Endothelial cell of umbilical vein (primary cell): Measurements from ENCODE around the gene CPSF3. TPM values are rescaled to one million over a fixed set of nuclear protein-coding genes. Genes with fewer than 3 reads are reported as not detected.

Experiments
- BruUV-seq: library from RNA; stranded (reverse); fragments of 400-500 nt; replicated peaks from 2 replicates; lab custom pipeline; 2021; lab: Mats Ljungman, UMichigan
- CTCF ChIA-PET: fragments of 300-600, 350-600 bp; sonication (Branson Sonifier 250); formaldehyde crosslinking; loops from one replicate; lab custom pipeline; 2021; ENCODE audit warnings: antibody characterized with exemption, inconsistent platforms; lab: Charles Lee
- POLR2A ChIA-PET: fragments of 300-600, 350-600 bp; sonication (Branson Sonifier 250); formaldehyde crosslinking; loops from one replicate; lab custom pipeline; 2021; ENCODE audit warnings: antibody characterized with exemption, inconsistent platforms; lab: Charles Lee
- DNase-seq: peaks from one replicate; pipeline ENCODE4 v3.0.0-alpha.2; 2011; ENCODE audit warnings: low read depth, low spot score
- FAIRE-seq: peaks from 2 replicates; lab custom pipeline; 2011; peaks lifted over from hg19 to GRCh38; lab: Jason Lieb, UNC
- H2AFZ ChIP-seq: 2 replicates; pipeline ENCODE4 v1.6.0; 2012; ENCODE audit warnings: low read depth, low read length, control low read depth, inconsistent platforms
- H3K27ac ChIP-seq: 2 replicates; pipeline ENCODE4 v1.5.1; 2011; ENCODE audit warnings: low read depth, mild to moderate bottlenecking, control low read depth, low read length, moderate library complexity; ENCODE audit not compliant: insufficient read depth
- H3K27me3 ChIP-seq, 2 experiments: 2 replicates each; pipeline versions ENCODE4 v1.6.0 to v1.6.1; 2011; ENCODE audit warnings: low read length in 2 of 2, mixed read lengths in 1 of 2; ENCODE audit not compliant: control insufficient read depth in 2 of 2, insufficient read depth in 2 of 2
- H3K36me3 ChIP-seq, 2 experiments: 2 replicates in 1 of 2; 3 replicates in 1 of 2; pipeline ENCODE4 v1.5.1; 2011; ENCODE audit warnings: low read length in 2 of 2, mild to moderate bottlenecking in 1 of 2, moderate library complexity in 1 of 2; ENCODE audit not compliant: control insufficient read depth in 2 of 2, insufficient read depth in 2 of 2; ENCODE audit errors: extremely low read depth in 1 of 2
- H3K4me1 ChIP-seq: 3 replicates; pipeline ENCODE4 v1.5.1; 2011; ENCODE audit warnings: mild to moderate bottlenecking, low read length; ENCODE audit not compliant: control insufficient read depth, insufficient read depth; ENCODE audit errors: extremely low read depth
- H3K4me2 ChIP-seq: 2 replicates; pipeline ENCODE4 v1.6.1; 2011; ENCODE audit warnings: low read length, control low read depth, mixed read lengths; ENCODE audit not compliant: insufficient read depth
- H3K4me3 ChIP-seq, 3 experiments: fragments of 200-600 bp in 1 of 3; sonication (generic), shearing (Covaris generic) in 1 of 3; replicated peaks in 1 of 3; 2 replicates each; pipeline ENCODE4 v1.5.1; 2011 to 2016; ENCODE audit warnings: control low read depth in 3 of 3, low read length in 3 of 3, mild to moderate bottlenecking in 2 of 3, inconsistent platforms in 1 of 3, low read depth in 1 of 3, moderate library complexity in 1 of 3; ENCODE audit not compliant: insufficient read depth in 1 of 3
- H3K79me2 ChIP-seq: 2 replicates; pipeline ENCODE4 v1.6.0; 2012; ENCODE audit warnings: low read length, inconsistent platforms; ENCODE audit not compliant: control insufficient read depth, insufficient read depth
- H3K9ac ChIP-seq: replicated peaks from 2 replicates; pipeline ENCODE3; 2011; ENCODE audit warnings: low read length, control low read depth; ENCODE audit not compliant: insufficient read depth; ENCODE audit errors: extremely low read depth
- H3K9me1 ChIP-seq: replicated peaks from 3 replicates; pipeline ENCODE4 v1.6.0; 2011; ENCODE audit warnings: mild to moderate bottlenecking, low read length; ENCODE audit not compliant: control insufficient read depth, insufficient read depth; ENCODE audit errors: extremely low read depth
- H3K9me3 ChIP-seq: replicated peaks from 2 replicates; pipeline ENCODE4 v1.5.1; 2012; ENCODE audit warnings: low read length, inconsistent platforms; ENCODE audit not compliant: control insufficient read depth, insufficient read depth
- H4K20me1 ChIP-seq: replicated peaks from 2 replicates; pipeline ENCODE3; 2011; ENCODE audit warnings: mild to moderate bottlenecking, low read length; ENCODE audit not compliant: control insufficient read depth, insufficient read depth; ENCODE audit errors: extremely low read depth
- EZH2 ChIP-seq: IDR thresholded peaks from 2 replicates; pipeline ENCODE4 v1.6.1; 2012; ENCODE audit warnings: borderline replicate concordance, low read depth, mild to moderate bottlenecking, moderate library complexity, low read length, inconsistent platforms; ENCODE audit not compliant: severe bottlenecking
- FOS ChIP-seq: IDR thresholded peaks from 2 replicates; pipeline ENCODE4 v1.6.1; 2011; ENCODE audit warnings: mild to moderate bottlenecking, low read length, moderate library complexity, borderline replicate concordance; ENCODE audit not compliant: insufficient read depth
- GATA2 ChIP-seq: IDR thresholded peaks from 2 replicates; pipeline ENCODE4 v1.7.0; 2011; ENCODE audit warnings: low read depth, mild to moderate bottlenecking, moderate library complexity, mixed read lengths, low read length; ENCODE audit not compliant: insufficient read length, insufficient read depth
- JUN ChIP-seq: IDR thresholded peaks from 2 replicates; pipeline ENCODE4 v1.6.1; 2011; ENCODE audit warnings: borderline replicate concordance, low read depth; ENCODE audit not compliant: insufficient read length, insufficient read depth
- MYC ChIP-seq: IDR thresholded peaks from one replicate; pipeline ENCODE4 v1.6.1; 2011; ENCODE audit warnings: mild to moderate bottlenecking, low read depth, low read length
- POLR2A ChIP-seq: IDR thresholded peaks from 2 replicates; pipeline ENCODE4 v1.6.1; 2012; ENCODE audit warnings: low read depth, mild to moderate bottlenecking, control low read depth, low read length
- POLR2AphosphoS5 ChIP-seq: IDR thresholded peaks from 2 replicates; pipeline ENCODE4 v1.6.1; 2012; ENCODE audit warnings: low read depth, mild to moderate bottlenecking, control low read depth, low read length, moderate library complexity; ENCODE audit not compliant: insufficient read depth
- dilution Hi-C: fragments of 300-500 bp; cut with MboI; formaldehyde crosslinking; loops from one replicate; pipeline ENCODE4 v1.15.0; 2019; ENCODE audit warnings: low sequenced_read_pairs; ENCODE audit not compliant: extremely low pct_ligation_motif_present
- intact Hi-C: fragments of 100-400 bp; cut with micrococcal nuclease; formaldehyde crosslinking; loops from one replicate; pipeline ENCODE4 v1.10.0; 2022
- polyA plus RNA-seq, 4 experiments: library from polyadenylated mRNA; depleted of rRNA in 3 of 4; stranded (reverse) in 3 of 4; unstranded in 1 of 4; fragments of >200 nt; gene quantifications; 2 replicates each; pipeline versions ENCODE4 v1.2.1 to v1.2.3, GENCODE V29; 2011 to 2012; ENCODE audit warnings: missing spikeins in 1 of 4
- total RNA-seq: library from RNA; stranded (reverse); gene quantifications from 2 replicates; pipeline ENCODE4 v1.2.3, GENCODE V29; 2021
- TF ChIP-seq, protein P1 (sequence below): IDR thresholded peaks from 2 replicates; pipeline ENCODE4 v1.6.1; 2011; ENCODE audit not compliant: insufficient read depth, insufficient read length
- TF ChIP-seq, protein P2 (sequence below), 2 donors: IDR thresholded peaks; 1 replicate in 1 of 2; 2 replicates in 1 of 2; pipeline ENCODE4 v1.5.1; 2011; ENCODE audit warnings: low read length in 2 of 2, mild to moderate bottlenecking in 2 of 2, moderate library complexity in 2 of 2, control low read depth in 1 of 2, inconsistent platforms in 1 of 2, low read depth in 1 of 2; ENCODE audit not compliant: insufficient read depth in 1 of 2; ENCODE audit errors: extremely low read depth in 1 of 2

Gene CPSF3
- total and polyA plus RNA-seq, 2 donors (not counting 3 experiments of a cell fraction or from before 2014, with no cell fraction given): 13.7 to 35.6 TPM

DNA sequence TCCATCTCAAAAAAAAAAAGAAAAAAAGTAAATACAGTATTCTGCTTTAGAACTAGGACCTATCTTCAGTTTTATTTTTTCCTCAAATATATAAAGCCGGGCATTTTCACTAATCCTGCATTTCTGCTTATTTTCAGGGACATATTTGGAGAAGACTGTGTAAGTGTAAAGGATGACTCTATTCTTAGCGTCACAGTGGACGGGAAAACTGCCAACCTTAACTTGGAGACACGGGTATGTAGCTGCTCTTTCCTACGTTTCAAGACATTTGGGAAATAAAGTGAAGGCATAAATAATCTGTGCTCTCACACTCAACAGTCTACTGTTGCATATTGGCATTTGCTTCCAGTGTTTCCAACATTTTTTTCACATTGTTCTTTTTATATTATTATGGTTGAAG, 47.8 kb downstream of the CPSF3 start:
- Histone ChIP-seq H4K20me1 (no peaks in the 10 kb centered on the region), H3K9me3 (no peaks in the 10 kb centered on the region), H3K4me1 (peaks cover 7% of the 10 kb centered on the region), H3K27me3 (no peaks in the 10 kb centered on the region), H3K79me2 (peaks cover 8% of the 10 kb centered on the region), H3K4me2 (no peak overlapping the region), H3K9ac (no peak overlapping the region), H3K4me3 (no peak overlapping the region), H2AFZ (no peak overlapping the region), H3K27ac (no peak overlapping the region), H3K9me1 (no peaks in the 10 kb centered on the region), H3K36me3 (no peaks in the 10 kb centered on the region)
- BruUV-seq: no TSS peak
- CTCF ChIA-PET: no interaction called here
- dilution Hi-C loops (no loop called here), intact Hi-C loops (loop anchor here (5.0 kb wide), 1 partner anchor 329 kb away; no protein-coding TSS in a partner anchor)
- no peak for TF ChIP-seq FOS
- TF ChIP-seq, protein P1, sequence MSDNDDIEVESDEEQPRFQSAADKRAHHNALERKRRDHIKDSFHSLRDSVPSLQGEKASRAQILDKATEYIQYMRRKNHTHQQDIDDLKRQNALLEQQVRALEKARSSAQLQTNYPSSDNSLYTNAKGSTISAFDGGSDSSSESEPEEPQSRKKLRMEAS: no peak
- no peak for TF ChIP-seq MYC
- TF ChIP-seq JUN: no peak
- no peak for TF ChIP-seq GATA2
- TF ChIP-seq POLR2A: no peak
- TF ChIP-seq POLR2AphosphoS5: no peak
- TF ChIP-seq EZH2: no peak
- TF ChIP-seq, protein P2, sequence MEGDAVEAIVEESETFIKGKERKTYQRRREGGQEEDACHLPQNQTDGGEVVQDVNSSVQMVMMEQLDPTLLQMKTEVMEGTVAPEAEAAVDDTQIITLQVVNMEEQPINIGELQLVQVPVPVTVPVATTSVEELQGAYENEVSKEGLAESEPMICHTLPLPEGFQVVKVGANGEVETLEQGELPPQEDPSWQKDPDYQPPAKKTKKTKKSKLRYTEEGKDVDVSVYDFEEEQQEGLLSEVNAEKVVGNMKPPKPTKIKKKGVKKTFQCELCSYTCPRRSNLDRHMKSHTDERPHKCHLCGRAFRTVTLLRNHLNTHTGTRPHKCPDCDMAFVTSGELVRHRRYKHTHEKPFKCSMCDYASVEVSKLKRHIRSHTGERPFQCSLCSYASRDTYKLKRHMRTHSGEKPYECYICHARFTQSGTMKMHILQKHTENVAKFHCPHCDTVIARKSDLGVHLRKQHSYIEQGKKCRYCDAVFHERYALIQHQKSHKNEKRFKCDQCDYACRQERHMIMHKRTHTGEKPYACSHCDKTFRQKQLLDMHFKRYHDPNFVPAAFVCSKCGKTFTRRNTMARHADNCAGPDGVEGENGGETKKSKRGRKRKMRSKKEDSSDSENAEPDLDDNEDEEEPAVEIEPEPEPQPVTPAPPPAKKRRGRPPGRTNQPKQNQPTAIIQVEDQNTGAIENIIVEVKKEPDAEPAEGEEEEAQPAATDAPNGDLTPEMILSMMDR (IDR thresholded peaks at IDR 0.05; ENCODE audit: extremely low read depth in 1 of 2, insufficient read depth in 1 of 2, low read depth in 1 of 2, low read length in 2 of 2): no peak
- DNase-seq: no peak
- FAIRE-seq: no peak
- POLR2A ChIA-PET: interaction anchor here (0.7 kb wide), 1 partner anchor 22 kb away, joined by 6 read pairs; no protein-coding TSS in a partner anchor
